H9 (cell line): ENCODE measurements around the gene CEP112. TPM values are rescaled to one million over a fixed set of nuclear protein-coding genes. Genes with fewer than 3 reads are reported as not detected.
A peak's percentile ranks its signal among the peaks of the same experiment; 100 is the strongest.

Source experiments
- DNase-seq: peaks from one replicate; pipeline ENCODE4 v3.0.0-alpha.2; 2017
- H2AFZ ChIP-seq: one replicate; pipeline ENCODE4 v1.6.1; 2013; ENCODE audit warnings: mild to moderate bottlenecking, low read length, control low read depth, moderate library complexity
- H2AK5ac ChIP-seq: 2 replicates; pipeline ENCODE4 v1.6.1; 2013; ENCODE audit warnings: low read length, control low read depth, mixed read lengths; ENCODE audit not compliant: insufficient read length
- H2BK120ac ChIP-seq: one replicate; pipeline ENCODE4 v1.6.1; 2013; ENCODE audit warnings: low read depth, mild to moderate bottlenecking, low read length, control low read depth, inconsistent platforms; ENCODE audit not compliant: poor library complexity, severe bottlenecking
- H2BK12ac ChIP-seq: 2 replicates; pipeline ENCODE4 v1.6.1; 2013; ENCODE audit warnings: low read length, control low read depth, mixed read lengths, low read depth; ENCODE audit not compliant: insufficient read length
- H2BK15ac ChIP-seq: 2 replicates; pipeline ENCODE4 v1.6.1; 2013; ENCODE audit warnings: low read depth, low read length, control low read depth
- H2BK20ac ChIP-seq: one replicate; pipeline ENCODE4 v1.6.1; 2013; ENCODE audit warnings: low read depth, mild to moderate bottlenecking, low read length, control low read depth, inconsistent platforms; ENCODE audit not compliant: poor library complexity, severe bottlenecking
- H2BK5ac ChIP-seq: 2 replicates; pipeline ENCODE4 v1.6.1; 2013; ENCODE audit warnings: low read length, control low read depth, mixed read lengths; ENCODE audit not compliant: insufficient read length
- H3K14ac ChIP-seq: 2 replicates; pipeline ENCODE4 v1.6.1; 2013; ENCODE audit warnings: low read length, control low read depth; ENCODE audit not compliant: insufficient read depth
- H3K18ac ChIP-seq: 2 replicates; pipeline ENCODE4 v1.6.1; 2013; ENCODE audit warnings: low read depth, mild to moderate bottlenecking, mixed read lengths, low read length, control low read depth; ENCODE audit not compliant: insufficient read length
- H3K23ac ChIP-seq: 2 replicates; pipeline ENCODE4 v1.6.1; 2013; ENCODE audit warnings: low read length, control low read depth, mixed read lengths, low read depth; ENCODE audit not compliant: insufficient read length
- H3K23me2 ChIP-seq: 2 replicates; pipeline ENCODE4 v1.6.1; 2013; ENCODE audit warnings: low read depth, mild to moderate bottlenecking, mixed read lengths, low read length, control low read depth; ENCODE audit not compliant: insufficient read length, poor library complexity, severe bottlenecking
- H3K27ac ChIP-seq: 2 replicates; pipeline ENCODE4 v1.5.1; 2013; ENCODE audit warnings: low read length, control low read depth, mixed read lengths, low read depth; ENCODE audit not compliant: insufficient read length
- H3K27me3 ChIP-seq: 2 replicates; pipeline ENCODE4 v1.6.1; 2013; ENCODE audit warnings: low read length, control low read depth, inconsistent platforms; ENCODE audit not compliant: insufficient read depth
- H3K4ac ChIP-seq: 2 replicates; pipeline ENCODE4 v1.6.1; 2013; ENCODE audit warnings: low read depth, mild to moderate bottlenecking, control low read depth, inconsistent platforms, low read length, moderate library complexity
- H3K4me1 ChIP-seq: 2 replicates; pipeline ENCODE4 v1.6.1; 2013; ENCODE audit warnings: low read length, control low read depth, inconsistent platforms; ENCODE audit not compliant: insufficient read depth
- H3K4me2 ChIP-seq: 2 replicates; pipeline ENCODE4 v1.6.1; 2013; ENCODE audit warnings: low read length, control low read depth, mixed read lengths; ENCODE audit not compliant: insufficient read length, insufficient read depth
- H3K56ac ChIP-seq: 2 replicates; pipeline ENCODE4 v1.6.1; 2013; ENCODE audit warnings: low read depth, mild to moderate bottlenecking, mixed read lengths, low read length, control low read depth; ENCODE audit not compliant: insufficient read length
- H3K79me1 ChIP-seq: 2 replicates; pipeline ENCODE4 v1.6.1; 2013; ENCODE audit warnings: low read depth, mild to moderate bottlenecking, moderate library complexity, low read length, control low read depth, inconsistent platforms; ENCODE audit not compliant: insufficient read depth, poor library complexity, severe bottlenecking
- H3K79me2 ChIP-seq: 2 replicates; pipeline ENCODE4 v1.6.1; 2013; ENCODE audit warnings: low read length, control low read depth, inconsistent platforms; ENCODE audit not compliant: insufficient read depth
- H3K9ac ChIP-seq: 2 replicates; pipeline ENCODE4 v1.6.1; 2013; ENCODE audit warnings: low read length, control low read depth, mixed read lengths; ENCODE audit not compliant: insufficient read length; ENCODE audit errors: extremely low read depth
- H3K9me3 ChIP-seq: one replicate; pipeline ENCODE4 v1.6.1; 2013; ENCODE audit warnings: low read depth, low read length, inconsistent platforms; ENCODE audit not compliant: control insufficient read depth
- H3T11ph ChIP-seq: one replicate; pipeline ENCODE4 v1.6.1; 2013; ENCODE audit warnings: mild to moderate bottlenecking, low read length, control low read depth, inconsistent platforms
- H4K20me1 ChIP-seq: one replicate; pipeline ENCODE4 v1.6.1; 2013; ENCODE audit not compliant: control insufficient read depth, insufficient read length, insufficient read depth
- H4K5ac ChIP-seq: 2 replicates; pipeline ENCODE4 v1.6.1; 2013; ENCODE audit warnings: low read depth, mild to moderate bottlenecking, mixed read lengths, low read length, control low read depth; ENCODE audit not compliant: insufficient read length
- H4K8ac ChIP-seq: replicated peaks from 2 replicates; pipeline ENCODE4 v1.6.1; 2013; ENCODE audit warnings: low read length, control low read depth, mixed read lengths, low read depth; ENCODE audit not compliant: insufficient read length
- H4K91ac ChIP-seq: 2 replicates; pipeline ENCODE4 v1.6.1; 2013; ENCODE audit warnings: low read depth, mild to moderate bottlenecking, moderate library complexity, mixed read lengths, low read length, control low read depth; ENCODE audit not compliant: insufficient read length
- H3K27ac Mint-ChIP-seq, 3 experiments: 2 replicates in 2 of 3; 3 replicates in 1 of 3; pipeline ENCODE4 v1.8.0; 2020 to 2021; ENCODE audit warnings: mixed read lengths in 3 of 3, mild to moderate bottlenecking in 1 of 3, moderate library complexity in 1 of 3
- H3K27me3 Mint-ChIP-seq: 2 replicates; pipeline ENCODE4 v1.8.0; 2021; ENCODE audit warnings: low read depth, mild to moderate bottlenecking, moderate library complexity, mixed read lengths
- H3K36me3 Mint-ChIP-seq, 3 experiments: 2 replicates in 2 of 3; 3 replicates in 1 of 3; pipeline ENCODE4 v1.8.0; 2020 to 2021; ENCODE audit warnings: low read depth in 3 of 3, mixed read lengths in 3 of 3; ENCODE audit not compliant: insufficient read depth in 1 of 3
- H3K4me1 Mint-ChIP-seq, 2 experiments: 2 replicates each; pipeline ENCODE4 v1.8.0; 2020; ENCODE audit warnings: mixed read lengths in 2 of 2
- H3K4me3 Mint-ChIP-seq, 2 experiments: 2 replicates in 1 of 2; 3 replicates in 1 of 2; pipeline ENCODE4 v1.8.0; 2020 to 2021; ENCODE audit warnings: mild to moderate bottlenecking in 2 of 2, mixed read lengths in 2 of 2, moderate library complexity in 1 of 2
- H3K9me3 Mint-ChIP-seq, 2 experiments: 2 replicates in 1 of 2; 3 replicates in 1 of 2; pipeline ENCODE4 v1.8.0; 2020; ENCODE audit warnings: mild to moderate bottlenecking in 2 of 2, mixed read lengths in 2 of 2, moderate library complexity in 1 of 2
- WGBS: extraction: QIAGEN DNeasy Blood & Tissue Kit; methylation state at CpG from one replicate; pipeline ENCODE4 v1.1.7; 2013; ENCODE audit warnings: missing lambda C conversion rate, low lambda C conversion rate, mixed read lengths; ENCODE audit not compliant: insufficient read length; ENCODE audit errors: extremely low coverage; 5-methylcytosine and 5-hydroxymethylcytosine counted together
- total RNA-seq: library from RNA; stranded (reverse); gene quantifications from 2 replicates; pipeline ENCODE4 v1.2.1, GENCODE V29; 2021
- TF ChIP-seq, protein P1 (sequence below): fragments of 200-600 bp; sonication (generic); conservative IDR thresholded peaks from 3 replicates; pipeline ENCODE4 v1.8.0; 2021; ENCODE audit warnings: antibody characterized with exemption, mild to moderate bottlenecking

Gene CEP112
- total RNA-seq, 1 experiment from 2014 or later: 5.4 TPM

DNA sequence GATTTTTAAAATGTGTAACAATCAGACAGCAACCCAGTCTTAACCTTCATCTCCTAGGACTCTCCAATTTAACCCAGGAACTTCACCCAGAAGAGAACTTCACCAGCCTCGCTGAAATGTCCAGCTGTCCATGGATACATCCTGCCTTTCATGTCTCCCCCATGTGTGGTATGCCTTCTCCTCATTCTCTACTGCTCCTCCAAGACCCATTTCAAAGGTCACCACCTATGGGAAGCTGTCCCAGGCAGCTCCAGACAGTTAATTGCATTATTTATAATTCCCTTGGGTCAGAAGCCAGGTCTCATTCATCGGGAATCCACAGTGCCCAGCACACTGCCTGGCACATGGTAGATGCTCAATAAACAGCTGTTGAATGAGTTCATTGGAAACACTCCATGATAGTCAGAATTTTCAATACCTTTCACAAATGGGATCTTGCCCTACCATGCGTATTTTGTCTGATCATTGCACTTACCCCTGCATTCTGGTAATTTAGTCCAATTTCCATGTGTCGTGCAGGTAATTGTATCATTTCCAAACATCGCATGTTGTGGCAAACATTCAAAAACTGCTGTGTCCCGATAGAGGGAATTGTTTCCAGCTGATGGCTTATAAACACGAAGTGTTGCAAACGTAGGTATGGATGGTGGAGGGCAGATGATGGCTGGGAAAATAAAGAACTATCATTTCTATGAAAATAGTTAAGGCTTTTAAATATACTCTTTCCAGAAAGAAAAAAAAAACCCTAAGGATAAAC, 28.3 kb upstream of the CEP112 start:
- no CpG with 5 or more reads among the region's 8 CpGs for WGBS
- no peaks in the 10 kb centered on the region; the same call in 1 of the 2 replicates for H3K27me3 Mint-ChIP-seq
- Histone ChIP-seq H4K5ac (no peak overlapping the region), H2AK5ac (no peak overlapping the region), H3K27ac (no peak overlapping the region), H3K27me3 (no peaks in the 10 kb centered on the region), H4K20me1 (no peaks in the 10 kb centered on the region), H3K4me2 (no peak overlapping the region), H3K9ac (no peak overlapping the region), H3K23me2 (no peaks in the 10 kb centered on the region), H2BK15ac (no peak overlapping the region), H3K4me1 (no peaks in the 10 kb centered on the region), H4K8ac (no peak overlapping the region), H2BK12ac (no peak overlapping the region), H3K56ac (no peak overlapping the region), H3K9me3 (no peaks in the 10 kb centered on the region), H2BK5ac (no peak overlapping the region), H2BK120ac (no peak overlapping the region), H3K79me1 (no peaks in the 10 kb centered on the region), H2AFZ (no peak overlapping the region), H3T11ph (no peak overlapping the region), H3K23ac (no peak overlapping the region), H3K4ac (no peak overlapping the region), H3K14ac (no peak overlapping the region), H2BK20ac (peak overlapping the region; percentile 83), H3K18ac (no peak overlapping the region), H3K79me2 (no peaks in the 10 kb centered on the region), H4K91ac (no peak overlapping the region)
- no peak overlapping the region for H3K4me3 Mint-ChIP-seq
- peak overlapping the region in 1 of 3 experiments; percentile 17; a peak in 1 of 7 replicates for H3K27ac Mint-ChIP-seq
- H3K4me1 Mint-ChIP-seq: peaks cover 1 to 2% of the 10 kb centered on the region in 2 experiments; a peak in 2 of 4 replicates
- H3K36me3 Mint-ChIP-seq: no peaks in the 10 kb centered on the region
- TF ChIP-seq, protein P1, sequence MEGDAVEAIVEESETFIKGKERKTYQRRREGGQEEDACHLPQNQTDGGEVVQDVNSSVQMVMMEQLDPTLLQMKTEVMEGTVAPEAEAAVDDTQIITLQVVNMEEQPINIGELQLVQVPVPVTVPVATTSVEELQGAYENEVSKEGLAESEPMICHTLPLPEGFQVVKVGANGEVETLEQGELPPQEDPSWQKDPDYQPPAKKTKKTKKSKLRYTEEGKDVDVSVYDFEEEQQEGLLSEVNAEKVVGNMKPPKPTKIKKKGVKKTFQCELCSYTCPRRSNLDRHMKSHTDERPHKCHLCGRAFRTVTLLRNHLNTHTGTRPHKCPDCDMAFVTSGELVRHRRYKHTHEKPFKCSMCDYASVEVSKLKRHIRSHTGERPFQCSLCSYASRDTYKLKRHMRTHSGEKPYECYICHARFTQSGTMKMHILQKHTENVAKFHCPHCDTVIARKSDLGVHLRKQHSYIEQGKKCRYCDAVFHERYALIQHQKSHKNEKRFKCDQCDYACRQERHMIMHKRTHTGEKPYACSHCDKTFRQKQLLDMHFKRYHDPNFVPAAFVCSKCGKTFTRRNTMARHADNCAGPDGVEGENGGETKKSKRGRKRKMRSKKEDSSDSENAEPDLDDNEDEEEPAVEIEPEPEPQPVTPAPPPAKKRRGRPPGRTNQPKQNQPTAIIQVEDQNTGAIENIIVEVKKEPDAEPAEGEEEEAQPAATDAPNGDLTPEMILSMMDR: no peak
- no peaks in the 10 kb centered on the region for H3K9me3 Mint-ChIP-seq
- no peak for DNase-seq
